Measurements from ENCODE around the gene TNFRSF6B. TPM values are rescaled to one million over a fixed set of nuclear protein-coding genes. Genes with fewer than 3 reads are reported as not detected.

Gene TNFRSF6B
- polyA plus RNA-seq, 1 of the 3 experiments (the other 2 are of a cell fraction), result 9.4 TPM

- peak; percentile 97 for TF ChIP-seq RXRA (IDR thresholded peaks at IDR 0.05; ENCODE audit: borderline replicate concordance, low read depth)
- no peak for TF ChIP-seq MEF2A (IDR thresholded peaks at IDR 0.05; ENCODE audit: borderline replicate concordance, low read depth)
- TF ChIP-seq ZBTB33 (IDR thresholded peaks at IDR 0.05; ENCODE audit: borderline replicate concordance, low read depth), result no peak; the same call in 1 of the 2 replicates
- TF ChIP-seq EP300 (IDR thresholded peaks at IDR 0.05; ENCODE audit: borderline replicate concordance in 1 of 2, low read depth in 1 of 2, low read length in 1 of 2), result peak in 1 of 2 experiments; percentile 60; a peak in 1 of 4 replicates
- TF ChIP-seq CHD2 (IDR thresholded peaks at IDR 0.05; ENCODE audit: low read length, partially characterized antibody), result no peak
- TF ChIP-seq IRF3 (IDR thresholded peaks at IDR 0.05; ENCODE audit: low read depth, low read length), result no peak
- peak; percentile 87 for TF ChIP-seq NFIC (IDR thresholded peaks at IDR 0.05; ENCODE audit: borderline replicate concordance)
- TF ChIP-seq MAX (IDR thresholded peaks at IDR 0.05; ENCODE audit: low read depth), result peak; percentile 88
- no peak for TF ChIP-seq NRF1 (IDR thresholded peaks at IDR 0.05; ENCODE audit: low read depth, low read length)
- no peak for TF ChIP-seq RFX5 (IDR thresholded peaks at IDR 0.05; ENCODE audit: low read length)
- TF ChIP-seq PBX3 (IDR thresholded peaks at IDR 0.05), result peak; percentile 56
- TF ChIP-seq GABPA (IDR thresholded peaks at IDR 0.05; ENCODE audit: low read depth), result no peak
- 0 out of 2 replicates have a peak, but pooled peaks have one; percentile 51 for TF ChIP-seq REST (IDR thresholded peaks at IDR 0.05; ENCODE audit: low read depth, low read length)
- no peak for TF ChIP-seq EZH2phosphoT487 (IDR thresholded peaks at IDR 0.05; ENCODE audit: borderline replicate concordance, low read depth)
- TF ChIP-seq MXI1 (IDR thresholded peaks at IDR 0.05; ENCODE audit: low read depth, low read length), result no peak
- no peak for TF ChIP-seq TAF1 (IDR thresholded peaks at IDR 0.05; ENCODE audit: borderline replicate concordance, low read depth, low read length)
- TF ChIP-seq FOXJ3 (CRISPR knock-in tag; IDR thresholded peaks at IDR 0.05), result no peak
Measured at GRCh38 chr20:63682384-63683139, 13.9 kb upstream of the TNFRSF6B start (continued).

Measured in SK-N-SH (cell line).